ENCODE data around the gene DMGDH.

The DMGDH gene

DNA sequence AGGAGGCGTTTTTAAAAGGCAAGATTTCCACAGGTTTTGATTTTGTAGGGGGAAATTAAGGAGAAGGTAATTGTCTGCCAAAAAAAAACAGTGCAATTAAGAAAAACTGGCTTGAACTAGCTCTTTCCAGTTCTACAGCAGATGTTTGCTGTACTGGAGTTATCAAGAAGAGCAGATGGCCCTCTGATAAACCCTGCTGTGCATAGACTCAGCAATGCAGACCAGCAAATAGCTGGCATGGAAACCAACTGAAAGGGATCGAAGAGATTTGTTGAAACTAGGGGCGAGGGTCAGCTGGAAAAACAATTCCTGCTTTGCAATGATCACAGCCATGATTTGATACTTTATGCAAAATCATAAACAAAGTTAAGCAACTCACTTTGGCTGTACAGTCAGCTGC is 24.3 kb upstream of the DMGDH start:
- no peaks in the 10 kb centered on the region for H3K4me1 ChIP-seq (ENCODE audit: control insufficient read depth, insufficient read depth, low read length)
- H3K27me3 ChIP-seq (ENCODE audit: control insufficient read depth, insufficient read depth, low read length): no peaks in the 10 kb centered on the region
- WGBS (ENCODE audit: insufficient coverage, insufficient read length): 100% methylated on average over 1 of the region's 3 CpGs
- no peaks in the 10 kb centered on the region for H3K36me3 ChIP-seq (ENCODE audit: control insufficient read depth, insufficient read depth, low read length)
- DNase-seq (ENCODE audit: low read depth, low spot score): no peak
- H3K9me3 ChIP-seq (ENCODE audit: control insufficient read depth, insufficient read depth, low read length): no peaks in the 10 kb centered on the region
- H3K4me3 ChIP-seq (ENCODE audit: low read length): no peak overlapping the region
- H3K27ac ChIP-seq (ENCODE audit: low read length): no peak overlapping the region

GRCh38 chr5:79091064-79091463 is 21.6 kb upstream of the DMGDH start:
- H3K4me1 ChIP-seq (ENCODE audit: control insufficient read depth, insufficient read depth, low read length): no peaks in the 10 kb centered on the region; the same call in 1 of the 2 replicates
- no peaks in the 10 kb centered on the region for H3K36me3 ChIP-seq (ENCODE audit: control insufficient read depth, insufficient read depth, low read length)
- no peaks in the 10 kb centered on the region for H3K27me3 ChIP-seq (ENCODE audit: control insufficient read depth, insufficient read depth, low read length)
- WGBS (ENCODE audit: insufficient coverage, insufficient read length): no CpG with 5 or more reads among the region's 3 CpGs
- DNase-seq (ENCODE audit: low read depth, low spot score): no peak
- no peaks in the 10 kb centered on the region for H3K9me3 ChIP-seq (ENCODE audit: control insufficient read depth, insufficient read depth, low read length)
- no peak overlapping the region for H3K27ac ChIP-seq (ENCODE audit: low read length)
- no peak overlapping the region for H3K4me3 ChIP-seq (ENCODE audit: low read length)

DNA sequence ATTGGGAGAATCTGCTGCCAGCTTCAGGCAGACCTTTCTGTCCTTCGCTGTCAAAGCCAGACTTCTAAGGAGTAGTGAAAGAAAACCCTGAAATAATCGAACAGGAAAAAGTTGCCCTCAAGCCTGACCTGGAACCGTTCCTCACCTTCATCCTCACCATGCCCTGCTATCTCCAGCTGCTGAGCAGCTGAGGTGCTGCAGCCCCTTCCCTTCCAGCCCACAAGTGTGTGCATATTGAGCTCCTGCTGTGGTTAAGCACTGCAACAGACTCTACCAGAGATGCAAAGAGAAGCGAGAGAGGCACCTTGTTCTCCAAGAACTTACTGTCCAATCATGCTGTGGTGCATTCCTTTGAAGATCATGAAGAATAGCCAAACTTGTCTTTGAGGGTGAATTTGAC is 19.0 kb upstream of the DMGDH start:
- Histone ChIP-seq H3K27ac (ENCODE audit: low read length) (no peak overlapping the region), H3K9me3 (ENCODE audit: control insufficient read depth, insufficient read depth, low read length) (no peaks in the 10 kb centered on the region), H3K36me3 (ENCODE audit: control insufficient read depth, insufficient read depth, low read length) (no peaks in the 10 kb centered on the region), H3K4me3 (ENCODE audit: low read length) (no peak overlapping the region), H3K27me3 (ENCODE audit: control insufficient read depth, insufficient read depth, low read length) (no peaks in the 10 kb centered on the region), H3K4me1 (ENCODE audit: control insufficient read depth, insufficient read depth, low read length) (no peaks in the 10 kb centered on the region; the same call in 1 of the 2 replicates)
- WGBS (ENCODE audit: insufficient coverage, insufficient read length): no CpG with 5 or more reads among the region's 4 CpGs
- no peak for DNase-seq (ENCODE audit: low read depth, low spot score)

GRCh38 chr5:79086116-79086515 is 16.6 kb upstream of the DMGDH start:
- H3K9me3 ChIP-seq (ENCODE audit: control insufficient read depth, insufficient read depth, low read length): no peaks in the 10 kb centered on the region
- DNase-seq (ENCODE audit: low read depth, low spot score): no peak
- WGBS (ENCODE audit: insufficient coverage, insufficient read length): no CpG with 5 or more reads among the region's 2 CpGs
- no peaks in the 10 kb centered on the region; the same call in 1 of the 2 replicates for H3K4me1 ChIP-seq (ENCODE audit: control insufficient read depth, insufficient read depth, low read length)
- no peak overlapping the region for H3K4me3 ChIP-seq (ENCODE audit: low read length)
- H3K27ac ChIP-seq (ENCODE audit: low read length): no peak overlapping the region
- no peaks in the 10 kb centered on the region for H3K27me3 ChIP-seq (ENCODE audit: control insufficient read depth, insufficient read depth, low read length)
- no peaks in the 10 kb centered on the region for H3K36me3 ChIP-seq (ENCODE audit: control insufficient read depth, insufficient read depth, low read length)

DNA sequence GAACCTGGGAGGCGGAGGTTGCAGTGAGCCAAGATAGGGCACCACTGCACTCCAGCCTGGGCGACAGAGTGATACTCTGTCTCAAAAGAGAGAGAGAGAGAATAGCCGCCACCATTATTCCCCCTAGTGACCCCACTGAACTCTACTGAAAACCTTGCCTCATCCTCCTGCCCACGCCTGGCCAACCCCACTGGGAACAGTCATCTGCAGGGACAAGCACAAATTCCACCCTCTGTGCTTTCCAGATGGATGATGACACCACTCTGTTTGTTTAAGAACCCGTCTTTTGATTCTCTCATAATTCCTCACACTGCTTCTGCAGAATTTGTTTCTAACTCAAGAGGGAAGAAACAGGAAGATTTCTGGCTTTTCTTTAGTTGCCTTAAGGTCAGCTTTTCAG is 12.3 kb upstream of the DMGDH start:
- Histone ChIP-seq H3K36me3 (ENCODE audit: control insufficient read depth, insufficient read depth, low read length) (no peaks in the 10 kb centered on the region), H3K4me3 (ENCODE audit: low read length) (no peak overlapping the region), H3K27me3 (ENCODE audit: control insufficient read depth, insufficient read depth, low read length) (no peaks in the 10 kb centered on the region), H3K9me3 (ENCODE audit: control insufficient read depth, insufficient read depth, low read length) (no peaks in the 10 kb centered on the region), H3K27ac (ENCODE audit: low read length) (no peak overlapping the region), H3K4me1 (ENCODE audit: control insufficient read depth, insufficient read depth, low read length) (no peaks in the 10 kb centered on the region)
- no CpG with 5 or more reads among the region's 5 CpGs for whole genome bisulfite sequencing (ENCODE audit: insufficient coverage, insufficient read length)
- no peak for DNase-seq (ENCODE audit: low read depth, low spot score)

- Histone ChIP-seq H3K27ac (ENCODE audit: low read length) (no peak overlapping the region), H3K27me3 (ENCODE audit: control insufficient read depth, insufficient read depth, low read length) (no peaks in the 10 kb centered on the region), H3K9me3 (ENCODE audit: control insufficient read depth, insufficient read depth, low read length) (no peaks in the 10 kb centered on the region), H3K36me3 (ENCODE audit: control insufficient read depth, insufficient read depth, low read length) (no peaks in the 10 kb centered on the region), H3K4me1 (ENCODE audit: control insufficient read depth, insufficient read depth, low read length) (no peaks in the 10 kb centered on the region), H3K4me3 (ENCODE audit: low read length) (no peak overlapping the region)
- DNase-seq (ENCODE audit: low read depth, low spot score): no peak
- no CpG with 5 or more reads among the region's 2 CpGs for WGBS (ENCODE audit: insufficient coverage, insufficient read length)
These were observed 11.3 kb upstream of the DMGDH start for GRCh38 chr5:79080804-79081203.

DNA sequence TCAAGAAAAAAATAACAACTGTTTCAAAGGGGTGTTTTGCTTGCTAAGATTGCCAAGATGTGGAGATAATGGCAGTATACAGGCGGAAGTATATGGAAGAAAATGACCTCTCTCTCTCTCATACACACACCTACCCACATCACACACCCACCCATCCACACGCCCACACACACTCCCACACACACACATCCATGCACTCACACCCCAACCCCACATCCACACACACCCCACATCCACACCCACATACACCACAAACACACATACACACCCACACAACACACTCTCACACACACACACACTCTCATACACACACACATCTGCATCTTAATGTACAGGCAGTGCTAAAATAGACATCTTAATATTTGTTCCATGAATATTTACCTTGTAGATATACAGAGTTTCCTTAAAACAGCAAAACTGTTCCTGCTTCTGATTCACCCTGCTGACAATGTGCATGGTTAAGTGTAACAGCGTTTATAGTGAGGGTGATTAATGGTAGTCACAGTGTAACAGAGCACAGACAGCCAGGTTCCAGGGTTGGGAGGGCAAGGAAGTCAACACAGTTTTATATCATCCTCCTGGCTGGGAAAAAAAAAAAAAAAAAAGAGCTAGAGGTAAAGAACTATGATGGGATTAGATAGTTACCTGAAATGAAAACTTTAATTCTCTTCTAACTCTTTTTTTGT is 8.3 kb upstream of the DMGDH start:
- H3K4me3 ChIP-seq (ENCODE audit: low read length): no peak overlapping the region
- no peaks in the 10 kb centered on the region for H3K4me1 ChIP-seq (ENCODE audit: control insufficient read depth, insufficient read depth, low read length)
- no peaks in the 10 kb centered on the region for H3K9me3 ChIP-seq (ENCODE audit: control insufficient read depth, insufficient read depth, low read length)
- no CpG with 5 or more reads among the region's 3 CpGs for WGBS (ENCODE audit: insufficient coverage, insufficient read length)
- DNase-seq (ENCODE audit: low read depth, low spot score): no peak
- H3K27me3 ChIP-seq (ENCODE audit: control insufficient read depth, insufficient read depth, low read length): no peaks in the 10 kb centered on the region
- H3K27ac ChIP-seq (ENCODE audit: low read length): no peak overlapping the region
- no peaks in the 10 kb centered on the region for H3K36me3 ChIP-seq (ENCODE audit: control insufficient read depth, insufficient read depth, low read length)

DNA sequence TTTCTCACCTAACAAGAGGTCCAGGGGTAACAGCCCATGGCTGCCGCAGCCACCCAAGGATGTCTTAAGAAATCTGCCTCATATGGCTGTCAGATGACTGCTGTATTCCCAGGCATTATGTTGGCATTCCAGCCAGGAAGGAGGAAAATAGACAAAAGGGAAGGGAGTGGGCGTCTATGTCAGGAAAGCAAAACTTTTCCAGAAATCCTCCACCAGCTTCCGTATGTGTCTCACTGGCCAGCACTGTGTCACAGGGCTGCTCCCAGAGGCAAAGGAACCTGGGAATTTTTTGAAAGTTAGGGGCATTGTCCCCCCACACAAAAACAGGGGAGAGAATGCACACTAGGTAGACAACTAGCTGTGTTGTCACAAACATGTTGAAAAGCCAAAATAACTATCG is 7.3 kb upstream of the DMGDH start:
- H3K4me3 ChIP-seq (ENCODE audit: low read length): no peak overlapping the region
- WGBS (ENCODE audit: insufficient coverage, insufficient read length): no CpG with 5 or more reads among the region's 4 CpGs

GRCh38 chr5:79075646-79076426 is 6.4 kb upstream of the DMGDH start:
- WGBS (ENCODE audit: insufficient coverage, insufficient read length): no CpG with 5 or more reads among the region's 11 CpGs
- Histone ChIP-seq H3K27ac (ENCODE audit: low read length) (no peak overlapping the region), H3K4me3 (ENCODE audit: low read length) (no peak overlapping the region), H3K36me3 (ENCODE audit: control insufficient read depth, insufficient read depth, low read length) (no peaks in the 10 kb centered on the region), H3K27me3 (ENCODE audit: control insufficient read depth, insufficient read depth, low read length) (no peaks in the 10 kb centered on the region), H3K4me1 (ENCODE audit: control insufficient read depth, insufficient read depth, low read length) (no peaks in the 10 kb centered on the region), H3K9me3 (ENCODE audit: control insufficient read depth, insufficient read depth, low read length) (no peaks in the 10 kb centered on the region)
- no peak for DNase-seq (ENCODE audit: low read depth, low spot score)

More for the DNA sequence above, 7.3 kb upstream of the DMGDH start:
- no peaks in the 10 kb centered on the region for H3K4me1 ChIP-seq (ENCODE audit: control insufficient read depth, insufficient read depth, low read length)
- no peaks in the 10 kb centered on the region for H3K36me3 ChIP-seq (ENCODE audit: control insufficient read depth, insufficient read depth, low read length)
- H3K27ac ChIP-seq (ENCODE audit: low read length): no peak overlapping the region
- H3K27me3 ChIP-seq (ENCODE audit: control insufficient read depth, insufficient read depth, low read length): no peaks in the 10 kb centered on the region
- no peaks in the 10 kb centered on the region for H3K9me3 ChIP-seq (ENCODE audit: control insufficient read depth, insufficient read depth, low read length)
- no peak for DNase-seq (ENCODE audit: low read depth, low spot score)

DNA sequence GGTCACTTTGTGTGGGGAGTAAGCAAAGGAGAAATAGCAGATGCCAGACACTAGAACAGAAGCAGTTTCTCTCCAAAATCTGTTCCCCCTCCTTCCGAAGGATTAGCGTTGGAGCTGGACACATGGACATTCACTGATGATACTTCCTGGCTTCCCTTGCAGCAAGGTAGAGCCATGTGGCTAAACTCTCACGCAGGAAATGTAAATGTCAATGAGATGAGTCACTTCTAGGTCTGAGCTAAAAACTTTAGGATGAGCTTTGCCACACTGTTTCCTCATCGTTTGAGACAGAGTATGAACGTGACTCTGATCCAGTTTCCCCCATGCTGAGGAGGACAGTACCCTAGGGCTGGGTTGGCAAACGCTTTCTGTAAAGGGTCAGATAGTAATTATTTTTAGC is 5.2 kb upstream of the DMGDH start:
- no peak overlapping the region for H3K27ac ChIP-seq (ENCODE audit: low read length)
- WGBS (ENCODE audit: insufficient coverage, insufficient read length): no CpG with 5 or more reads among the region's 6 CpGs
- DNase-seq (ENCODE audit: low read depth, low spot score): no peak

GRCh38 chr5:79070350-79070667 is 835 bp upstream of the DMGDH start:
- no peaks in the 10 kb centered on the region for H3K9me3 ChIP-seq (ENCODE audit: control insufficient read depth, insufficient read depth, low read length)
- DNase-seq (ENCODE audit: low read depth, low spot score): no peak
- H3K4me1 ChIP-seq (ENCODE audit: control insufficient read depth, insufficient read depth, low read length): no peaks in the 10 kb centered on the region
- no CpG with 5 or more reads among the region's 9 CpGs for WGBS (ENCODE audit: insufficient coverage, insufficient read length)
- no peaks in the 10 kb centered on the region; the same call in 1 of the 2 replicates for H3K36me3 ChIP-seq (ENCODE audit: control insufficient read depth, insufficient read depth, low read length)
- no peaks in the 10 kb centered on the region for H3K27me3 ChIP-seq (ENCODE audit: control insufficient read depth, insufficient read depth, low read length)
- H3K27ac ChIP-seq (ENCODE audit: low read length): no peak overlapping the region
- H3K4me3 ChIP-seq (ENCODE audit: low read length): no peak overlapping the region

More for the DNA sequence above, 5.2 kb upstream of the DMGDH start:
- Histone ChIP-seq H3K36me3 (ENCODE audit: control insufficient read depth, insufficient read depth, low read length) (no peaks in the 10 kb centered on the region; the same call in 1 of the 2 replicates), H3K4me3 (ENCODE audit: low read length) (no peak overlapping the region), H3K4me1 (ENCODE audit: control insufficient read depth, insufficient read depth, low read length) (no peaks in the 10 kb centered on the region), H3K9me3 (ENCODE audit: control insufficient read depth, insufficient read depth, low read length) (no peaks in the 10 kb centered on the region), H3K27me3 (ENCODE audit: control insufficient read depth, insufficient read depth, low read length) (no peaks in the 10 kb centered on the region)
